OCI-LY7 (cell line): ENCODE data around the gene TMPRSS2. TPM values are rescaled to one million over a fixed set of nuclear protein-coding genes. Genes with fewer than 3 reads are reported as not detected.

Source experiments
- BruUV-seq: library from RNA; stranded (reverse); fragments of 400-500 nt; replicated peaks from 2 replicates; lab custom pipeline; 2021; lab: Mats Ljungman, UMichigan
- CTCF ChIA-PET: fragments of 300-600 bp; sonication (Branson Sonifier 250); formaldehyde crosslinking; loops from one replicate; lab custom pipeline; 2022; ENCODE audit warnings: antibody characterized with exemption; ENCODE audit not compliant: unreplicated experiment; lab: Charles Lee
- POLR2A ChIA-PET: fragments of 300-600 bp; sonication (Branson Sonifier 250); formaldehyde crosslinking; loops from one replicate; lab custom pipeline; 2022; ENCODE audit warnings: antibody characterized with exemption; lab: Charles Lee
- DNase-seq: peaks from one replicate; pipeline ENCODE4 v3.0.0-alpha.2; 2015; ENCODE audit warnings: low spot score
- H2AFZ ChIP-seq: fragments of 200-600 bp; sonication (generic), shearing (Covaris generic); 2 replicates; pipeline ENCODE4 v1.6.1; 2014; ENCODE audit warnings: mild to moderate bottlenecking, antibody characterized with exemption, low read length, moderate library complexity
- H3K27ac ChIP-seq: fragments of 200-600 bp; sonication (generic); 2 replicates; pipeline ENCODE4 v1.5.1; 2014; ENCODE audit warnings: mixed run types, low read depth, mild to moderate bottlenecking, moderate library complexity, low read length, inconsistent platforms; ENCODE audit not compliant: poor library complexity, severe bottlenecking
- H3K36me3 ChIP-seq: fragments of 200-600 bp; sonication (generic); 2 replicates; pipeline ENCODE4 v1.6.1; 2014; ENCODE audit warnings: mild to moderate bottlenecking, antibody characterized with exemption, low read length, moderate library complexity, mixed read lengths; ENCODE audit not compliant: insufficient read depth
- H3K4me1 ChIP-seq: fragments of 200-600 bp; sonication (generic); 2 replicates; pipeline ENCODE4 v1.5.1; 2014; ENCODE audit warnings: mild to moderate bottlenecking, low read length; ENCODE audit not compliant: insufficient read depth, poor library complexity, severe bottlenecking
- H3K4me2 ChIP-seq: fragments of 200-600 bp; sonication (generic); 2 replicates; pipeline ENCODE4 v1.6.1; 2014; ENCODE audit warnings: mild to moderate bottlenecking, low read length
- H3K4me3 ChIP-seq: fragments of 200-600 bp; sonication (generic); 2 replicates; pipeline ENCODE4 v1.5.1; 2014; ENCODE audit warnings: mild to moderate bottlenecking, low read depth, low read length; ENCODE audit not compliant: poor library complexity, severe bottlenecking
- H3K79me2 ChIP-seq: fragments of 200-600 bp; sonication (generic); 2 replicates; pipeline ENCODE4 v1.6.1; 2016; ENCODE audit warnings: low read depth, mild to moderate bottlenecking, low read length, moderate library complexity, mixed read lengths; ENCODE audit not compliant: insufficient read depth
- H3K9me2 ChIP-seq: fragments of 200-600 bp; sonication (generic); 2 replicates; pipeline ENCODE4 v1.6.1; 2016; ENCODE audit warnings: mild to moderate bottlenecking, low read length, mixed read lengths; ENCODE audit not compliant: insufficient read depth
- H3K9me3 ChIP-seq: fragments of 200-600 bp; sonication (generic); 2 replicates; pipeline ENCODE4 v1.6.1; 2014; ENCODE audit warnings: mild to moderate bottlenecking, mixed run types, low read length, mixed read lengths
- H4K20me1 ChIP-seq: fragments of 200-600 bp; sonication (generic); 2 replicates; pipeline ENCODE4 v1.6.1; 2014; ENCODE audit warnings: mild to moderate bottlenecking, antibody characterized with exemption, low read length, moderate library complexity, mixed read lengths; ENCODE audit not compliant: insufficient read depth
- CTCF ChIP-seq: fragments of 200-600 bp; sonication (generic); conservative IDR thresholded peaks from 2 replicates; pipeline ENCODE4 v1.5.1; 2014; ENCODE audit warnings: mild to moderate bottlenecking, antibody characterized with exemption, low read length, moderate library complexity, mixed read lengths
- EZH2phosphoT487 ChIP-seq: fragments of 200-600 bp; sonication (generic); IDR thresholded peaks from 2 replicates; pipeline ENCODE4 v1.6.1; 2018; ENCODE audit warnings: low read depth, borderline replicate concordance, mild to moderate bottlenecking, mixed run types, antibody characterized with exemption, low read length, moderate library complexity, mixed read lengths
- intact Hi-C: fragments of 100-400 bp; cut with micrococcal nuclease; formaldehyde crosslinking; loops from one replicate; pipeline ENCODE4 v1.10.0; 2022; ENCODE audit not compliant: unreplicated experiment
- total RNA-seq, 2 experiments: library from RNA; depleted of rRNA in 1 of 2; stranded (reverse); fragments of >200 nt in 1 of 2; shearing (Covaris generic) in 1 of 2; gene quantifications; 2 replicates each; pipeline ENCODE4 v1.2.3, GENCODE V29; 2014 to 2022

Gene TMPRSS2
- total RNA-seq, 2 experiments from 2014 or later, result 0.09 TPM; not detected in 1

GRCh38 chr21:41453761-41454160 lies 54.2 kb downstream of the TMPRSS2 start:
- CTCF ChIA-PET, result no interaction called here

GRCh38 chr21:41453198-41453597 lies 54.8 kb downstream of the TMPRSS2 start:
- CTCF ChIA-PET, result no interaction called here
- TF ChIP-seq CTCF (no peak), EZH2phosphoT487 (no peak)
- intact Hi-C loops, result no loop called here
- POLR2A ChIA-PET, result no interaction called here
- Histone ChIP-seq H3K9me2 (no peaks in the 10 kb centered on the region), H3K27ac (no peak overlapping the region), H3K4me3 (no peak overlapping the region), H4K20me1 (no peaks in the 10 kb centered on the region), H3K79me2 (no peaks in the 10 kb centered on the region), H3K9me3 (no peaks in the 10 kb centered on the region), H3K36me3 (no peaks in the 10 kb centered on the region; the same call in 1 of the 2 replicates), H3K4me1 (no peaks in the 10 kb centered on the region), H2AFZ (no peak overlapping the region), H3K4me2 (no peak overlapping the region)
- no peak for DNase-seq
- no TSS peak for BruUV-seq

More at GRCh38 chr21:41453761-41454160, 54.2 kb downstream of the TMPRSS2 start:
- H3K4me3 ChIP-seq, result no peak overlapping the region
- H4K20me1 ChIP-seq, result no peaks in the 10 kb centered on the region
- H3K36me3 ChIP-seq, result no peaks in the 10 kb centered on the region; the same call in 1 of the 2 replicates
- no peaks in the 10 kb centered on the region for H3K79me2 ChIP-seq
- TF ChIP-seq CTCF, result no peak
- no peak for TF ChIP-seq EZH2phosphoT487
- no peak overlapping the region for H3K4me2 ChIP-seq
- H2AFZ ChIP-seq, result no peak overlapping the region
- POLR2A ChIA-PET, result interaction anchor here (1.5 kb wide), 1 partner anchor 10 kb away, joined by 6 read pairs; no protein-coding TSS in a partner anchor
- no peaks in the 10 kb centered on the region for H3K4me1 ChIP-seq
- no peak overlapping the region for H3K27ac ChIP-seq
- no peaks in the 10 kb centered on the region for H3K9me3 ChIP-seq
- intact Hi-C loops, result no loop called here
- DNase-seq, result no peak
- BruUV-seq, result no TSS peak
- no peaks in the 10 kb centered on the region for H3K9me2 ChIP-seq

GRCh38 chr21:41451753-41452676 lies 55.9 kb downstream of the TMPRSS2 start:
- H3K4me1 ChIP-seq, result no peaks in the 10 kb centered on the region
- H2AFZ ChIP-seq, result no peak overlapping the region
- H3K79me2 ChIP-seq, result no peaks in the 10 kb centered on the region
- TF ChIP-seq EZH2phosphoT487 (no peak), CTCF (no peak)
- ChIA-PET CTCF (no interaction called here), POLR2A (interaction anchor here (0.6 to 1.4 kb wide), 2 partner anchors 16 to 20 kb away, joined by 4 read pairs; no protein-coding TSS in a partner anchor)
- DNase-seq, result peak; percentile 24
- no peak overlapping the region for H3K27ac ChIP-seq
- intact Hi-C loops, result no loop called here
- no peak overlapping the region for H3K4me3 ChIP-seq
- no TSS peak for BruUV-seq
- H3K36me3 ChIP-seq, result no peaks in the 10 kb centered on the region; the same call in 1 of the 2 replicates
- H3K9me3 ChIP-seq, result no peaks in the 10 kb centered on the region
- no peak overlapping the region for H3K4me2 ChIP-seq
- no peaks in the 10 kb centered on the region for H3K9me2 ChIP-seq
- no peaks in the 10 kb centered on the region for H4K20me1 ChIP-seq
